ENCODE results near the gene LINC00305.
A peak's percentile ranks its signal among the peaks of the same experiment; 100 is the strongest.

LINC00305 gene

GRCh38 chr18:64148988-64149387 is at the start of gene LINC00305:
LINC00305 (minus strand) TSS chr18:64149088.
- no peak for DNase-seq (ENCODE audit: low read depth, low spot score)

- no peak for DNase-seq (ENCODE audit: low read depth, low spot score)
Observed at GRCh38 chr18:64191069-64191468, 42.2 kb upstream of the LINC00305 start.

- no peak for DNase-seq (ENCODE audit: low read depth, low spot score)
Observed at GRCh38 chr18:64185987-64186386, 37.1 kb upstream of the LINC00305 start.

- no peak for DNase-seq (ENCODE audit: low read depth, low spot score)
Observed at GRCh38 chr18:64183665-64184064, 34.8 kb upstream of the LINC00305 start.

- no peak for DNase-seq (ENCODE audit: low read depth, low spot score)
Observed at GRCh38 chr18:64180617-64181016, 31.7 kb upstream of the LINC00305 start.

GRCh38 chr18:64180171-64180570 is 31.3 kb upstream of the LINC00305 start:
- no peak for DNase-seq (ENCODE audit: low read depth, low spot score)

GRCh38 chr18:64179556-64180080 is 30.7 kb upstream of the LINC00305 start:
- no peak for DNase-seq (ENCODE audit: low read depth, low spot score)

GRCh38 chr18:64178860-64179259 is 30.0 kb upstream of the LINC00305 start:
- no peak for DNase-seq (ENCODE audit: low read depth, low spot score)

- peak; percentile 61 for DNase-seq (ENCODE audit: low read depth, low spot score)
Observed at GRCh38 chr18:64175432-64175831, 26.5 kb upstream of the LINC00305 start.

- DNase-seq (ENCODE audit: low read depth, low spot score): no peak
Observed at GRCh38 chr18:64171576-64171975, 22.7 kb upstream of the LINC00305 start.

GRCh38 chr18:64167408-64167925 is 18.6 kb upstream of the LINC00305 start:
- no peak for DNase-seq (ENCODE audit: low read depth, low spot score)

- DNase-seq (ENCODE audit: low read depth, low spot score): no peak
Observed at GRCh38 chr18:64165906-64166305, 17.0 kb upstream of the LINC00305 start.

- no peak for DNase-seq (ENCODE audit: low read depth, low spot score)
Observed at GRCh38 chr18:64164883-64165282, 16.0 kb upstream of the LINC00305 start.

- no peak for DNase-seq (ENCODE audit: low read depth, low spot score)
Observed at GRCh38 chr18:64149916-64150438, 1.1 kb upstream of the LINC00305 start.

GRCh38 chr18:64142904-64143303 is 6.0 kb downstream of the LINC00305 start:
- DNase-seq (ENCODE audit: low read depth, low spot score): no peak

- DNase-seq (ENCODE audit: low read depth, low spot score): no peak
Observed at GRCh38 chr18:64137914-64138313, 11.0 kb downstream of the LINC00305 start.

GRCh38 chr18:64134044-64134747 is 14.7 kb downstream of the LINC00305 start:
- DNase-seq (ENCODE audit: low read depth, low spot score): peak; percentile 61

- no peak for DNase-seq (ENCODE audit: low read depth, low spot score)
Observed at GRCh38 chr18:64132871-64133270, 16.0 kb downstream of the LINC00305 start.

- DNase-seq (ENCODE audit: low read depth, low spot score): no peak
Observed at GRCh38 chr18:64131314-64131713, 17.6 kb downstream of the LINC00305 start.

GRCh38 chr18:64127172-64127571 is 21.7 kb downstream of the LINC00305 start:
- no peak for DNase-seq (ENCODE audit: low read depth, low spot score)

- DNase-seq (ENCODE audit: low read depth, low spot score): no peak
Observed at GRCh38 chr18:64119916-64120315, 29.0 kb downstream of the LINC00305 start.

- DNase-seq (ENCODE audit: low read depth, low spot score): no peak
Observed at GRCh38 chr18:64118406-64118805, 30.5 kb downstream of the LINC00305 start.

- peak; percentile 45 for DNase-seq (ENCODE audit: low read depth, low spot score)
Observed at GRCh38 chr18:64116571-64117175, 32.2 kb downstream of the LINC00305 start.

All from ELF-1 (cell line).